ENCODE results near the gene PIGH.
"Not testable (repeated sequence)": the region's sequence is repeated elsewhere in the genome, so short reads cannot be mapped to it uniquely, and the experiment has no call there.

- TF ChIP-seq CTCF (IDR thresholded peaks at IDR 0.05; ENCODE audit: poor library complexity); EZH2 (IDR thresholded peaks at IDR 0.05; ENCODE audit: borderline replicate concordance); EZH2phosphoT487 (IDR thresholded peaks at IDR 0.05; ENCODE audit: low read depth, severe bottlenecking, unreplicated experiment): not testable (repeated sequence)
These were observed 6.4 kb downstream of the PIGH start for GRCh38 chr14:67593650-67594049.

Data from hepatocyte (in vitro differentiated cells).